HCT116 (cell line): Measurements from ENCODE around the gene CEP162. TPM values are rescaled to one million over a fixed set of nuclear protein-coding genes. Genes with fewer than 3 reads are reported as not detected.
"Not testable (repeated sequence)": the region's sequence is repeated elsewhere in the genome, so short reads cannot be mapped to it uniquely, and the experiment has no call there.

Experiments used
- ATAC-seq: fragments of 200-7000 bp; cut with Tn5 transposase; 2 replicates; pipeline ENCODE4 v1.9.1; 2020; ENCODE audit warnings: mild to moderate bottlenecking, moderate library complexity
- BruUV-seq: library from RNA; stranded (reverse); fragments of 400-500 nt; replicated peaks from 2 replicates; lab custom pipeline; 2021; lab: Mats Ljungman, UMichigan
- CTCF ChIA-PET: fragments of 300-600 bp; sonication (Branson Sonifier 250); formaldehyde crosslinking; loops from one replicate; lab custom pipeline; 2021; ENCODE audit warnings: antibody characterized with exemption; lab: Charles Lee
- POLR2A ChIA-PET: fragments of 300-600, 350-600 bp; sonication (Branson Sonifier 250); formaldehyde crosslinking; loops from one replicate; lab custom pipeline; 2021; ENCODE audit warnings: antibody characterized with exemption; lab: Charles Lee
- RAD21 ChIA-PET, 2 experiments: fragments of 300-600 bp; sonication (Branson Sonifier 250); formaldehyde crosslinking; loops; one replicate each; lab custom pipeline; 2023; ENCODE audit warnings: low total read pairs in 2 of 2; ENCODE audit not compliant: uncharacterized antibody in 2 of 2, unreplicated experiment in 2 of 2, low non-redundant PET in 1 of 2; lab: Charles Lee
- DNase-seq: peaks from one replicate; pipeline ENCODE4 v3.0.0-alpha.2; 2010; ENCODE audit warnings: low read depth, low spot score
- H2AFZ ChIP-seq: fragments of 200-600 bp; shearing (Covaris generic), sonication (generic); 2 replicates; pipeline ENCODE4 v1.6.1; 2017; ENCODE audit warnings: low read depth, mixed run types, mixed read lengths, antibody characterized with exemption, low read length; ENCODE audit not compliant: poor library complexity, severe bottlenecking
- H3K27ac ChIP-seq: 2 replicates; pipeline ENCODE4 v1.5.1; 2012; ENCODE audit warnings: low read depth, low read length
- H3K27me3 ChIP-seq: fragments of 200-600 bp; sonication (generic); 2 replicates; pipeline ENCODE4 v1.6.1; 2016; ENCODE audit warnings: mixed run types, low read length, mixed read lengths; ENCODE audit not compliant: insufficient read depth
- H3K36me3 ChIP-seq, 2 experiments: fragments of 200-500 bp in 1 of 2; fragments of 200-600 bp in 1 of 2; sonication (Bioruptor generic) in 1 of 2; sonication (generic) in 1 of 2; 2 replicates each; pipeline versions ENCODE4 v1.5.1 to v1.6.1; 2014 to 2016; ENCODE audit warnings: low read length in 2 of 2, inconsistent platforms in 1 of 2, mixed read lengths in 1 of 2, mixed run types in 1 of 2; ENCODE audit not compliant: insufficient read depth in 2 of 2, control insufficient read depth in 1 of 2
- H3K4me1 ChIP-seq, 2 experiments: fragments of 200-600 bp in 1 of 2; sonication (generic) in 1 of 2; 2 replicates each; pipeline versions ENCODE4 v1.5.1 to v1.6.1; 2012 to 2017; ENCODE audit warnings: low read length in 2 of 2, inconsistent platforms in 1 of 2, mild to moderate bottlenecking in 1 of 2, mixed read lengths in 1 of 2, mixed run types in 1 of 2, moderate library complexity in 1 of 2; ENCODE audit not compliant: insufficient read depth in 2 of 2, control insufficient read depth in 1 of 2
- H3K4me2 ChIP-seq: fragments of 200-600 bp; sonication (generic); 2 replicates; pipeline ENCODE4 v1.6.1; 2017; ENCODE audit warnings: mixed run types, low read length, mixed read lengths
- H3K4me3 ChIP-seq, 2 experiments: fragments of 200-600 bp in 1 of 2; sonication (generic) in 1 of 2; replicated peaks in 1 of 2; 2 replicates each; pipeline ENCODE4 v1.5.1; 2011 to 2016; ENCODE audit warnings: low read length in 2 of 2, control low read depth in 1 of 2, low read depth in 1 of 2, mild to moderate bottlenecking in 1 of 2, mixed read lengths in 1 of 2, mixed run types in 1 of 2
- H3K79me2 ChIP-seq: fragments of 200-600 bp; sonication (generic); 2 replicates; pipeline ENCODE4 v1.6.1; 2017; ENCODE audit warnings: mild to moderate bottlenecking, mixed run types, low read length, moderate library complexity, mixed read lengths; ENCODE audit not compliant: insufficient read depth
- H3K9ac ChIP-seq: fragments of 200-600 bp; sonication (generic); 2 replicates; pipeline ENCODE4 v1.6.1; 2016; ENCODE audit warnings: low read length, mixed read lengths
- H3K9me2 ChIP-seq: fragments of 200-600 bp; sonication (generic), shearing (Covaris generic); 2 replicates; pipeline ENCODE4 v1.6.1; 2017; ENCODE audit warnings: mixed run types, mild to moderate bottlenecking, moderate library complexity; ENCODE audit not compliant: insufficient read depth
- H3K9me3 ChIP-seq, 2 experiments: fragments of 200-500 bp in 1 of 2; fragments of 200-600 bp in 1 of 2; sonication (Bioruptor generic) in 1 of 2; sonication (generic) in 1 of 2; 2 replicates each; pipeline ENCODE4 v1.6.1; 2014 to 2017; ENCODE audit warnings: low read length in 2 of 2, mixed read lengths in 2 of 2, inconsistent platforms in 1 of 2, low read depth in 1 of 2, mild to moderate bottlenecking in 1 of 2, mixed run types in 1 of 2, moderate library complexity in 1 of 2; ENCODE audit not compliant: control insufficient read depth in 1 of 2, insufficient read depth in 1 of 2
- H4K20me1 ChIP-seq: fragments of 200-600 bp; sonication (generic), shearing (Covaris generic); 2 replicates; pipeline ENCODE4 v1.6.1; 2017; ENCODE audit warnings: mixed run types, mild to moderate bottlenecking, moderate library complexity; ENCODE audit not compliant: insufficient read depth
- EZH2phosphoT487 ChIP-seq: fragments of 200-600 bp; IDR thresholded peaks from 2 replicates; pipeline ENCODE4 v1.6.1; 2018; ENCODE audit warnings: antibody characterized with exemption, borderline replicate concordance
- FOSL1 ChIP-seq: IDR thresholded peaks from 2 replicates; pipeline ENCODE4 v1.6.1; 2012; ENCODE audit warnings: low read depth
- intact Hi-C: fragments of 100-400 bp; cut with micrococcal nuclease; formaldehyde crosslinking; loops from 2 replicates; pipeline ENCODE4 v1.10.0; 2022
- total RNA-seq: library from RNA; stranded (reverse); gene quantifications from one replicate; pipeline ENCODE4 v1.2.1, GENCODE V29; 2021; ENCODE audit not compliant: unreplicated experiment

CEP162 gene
- total RNA-seq, 1 experiment from 2014 or later: 5.5 TPM

- H3K27ac ChIP-seq, H3K4me3 ChIP-seq, POLR2A ChIA-PET, H3K4me1 ChIP-seq, H3K4me2 ChIP-seq, ATAC-seq, H3K9me3 ChIP-seq, H3K36me3 ChIP-seq, H4K20me1 ChIP-seq, BruUV-seq, H3K9me2 ChIP-seq, CTCF ChIA-PET, H3K9ac ChIP-seq, H2AFZ ChIP-seq, H3K79me2 ChIP-seq, RAD21 ChIA-PET, H3K27me3 ChIP-seq, DNase-seq, intact Hi-C loops: not testable (repeated sequence)
Measured at GRCh38 chr6:84114933-84115594, 112.4 kb downstream of the CEP162 start.

GRCh38 chr6:84111351-84111750, 116.1 kb downstream of the CEP162 start:
- RAD21 ChIA-PET, DNase-seq, H4K20me1 ChIP-seq, H3K4me3 ChIP-seq, H3K27ac ChIP-seq, H3K9ac ChIP-seq, H3K9me2 ChIP-seq, POLR2A ChIA-PET, BruUV-seq, H3K4me1 ChIP-seq, intact Hi-C loops, ATAC-seq, CTCF ChIA-PET, H3K9me3 ChIP-seq, H3K79me2 ChIP-seq, H3K36me3 ChIP-seq, H3K27me3 ChIP-seq, H3K4me2 ChIP-seq, H2AFZ ChIP-seq: not testable (repeated sequence)

GRCh38 chr6:84107495-84107894, 119.9 kb downstream of the CEP162 start:
- no peaks in the 10 kb centered on the region for H3K36me3 ChIP-seq
- intact Hi-C loops: no loop called here
- TF ChIP-seq EZH2phosphoT487 (no peak), FOSL1 (no peak)
- H3K9ac ChIP-seq: no peak overlapping the region
- no peaks in the 10 kb centered on the region for H3K9me2 ChIP-seq
- ChIA-PET POLR2A (no interaction called here), CTCF (no interaction called here), RAD21 (no interaction called here)
- H4K20me1 ChIP-seq: no peaks in the 10 kb centered on the region
- ATAC-seq (no peak), DNase-seq (no peak)
- no peaks in the 10 kb centered on the region for H3K9me3 ChIP-seq
- no peak overlapping the region for H2AFZ ChIP-seq
- BruUV-seq: no TSS peak
- no peak overlapping the region for H3K4me2 ChIP-seq
- H3K4me1 ChIP-seq: no peaks in the 10 kb centered on the region
- H3K27ac ChIP-seq: no peak overlapping the region
- no peaks in the 10 kb centered on the region for H3K27me3 ChIP-seq
- H3K79me2 ChIP-seq: no peaks in the 10 kb centered on the region
- no peak overlapping the region for H3K4me3 ChIP-seq

- H4K20me1 ChIP-seq, H3K9ac ChIP-seq, H3K4me3 ChIP-seq, CTCF ChIA-PET, H3K4me2 ChIP-seq, intact Hi-C loops, POLR2A ChIA-PET, H3K27me3 ChIP-seq, DNase-seq, ATAC-seq, BruUV-seq, H3K79me2 ChIP-seq, RAD21 ChIA-PET, H3K4me1 ChIP-seq, H3K9me2 ChIP-seq, H3K36me3 ChIP-seq, H3K27ac ChIP-seq, H2AFZ ChIP-seq, H3K9me3 ChIP-seq: not testable (repeated sequence)
Measured at GRCh38 chr6:84105215-84105924, 122.1 kb downstream of the CEP162 start.
